Keratinocyte (primary cell): Measurements from ENCODE around the gene MTFMT.

Experiments used
- EZH2 ChIP-seq: IDR thresholded peaks from one replicate; pipeline ENCODE4 v1.6.1; 2012; ENCODE audit warnings: inconsistent platforms, mild to moderate bottlenecking, low read length, moderate library complexity
- TF ChIP-seq, protein P1 (sequence below), 3 experiments: IDR thresholded peaks in 1 of 3; conservative IDR thresholded peaks in 1 of 3; optimal IDR thresholded peaks in 1 of 3; 2 replicates in 2 of 3; 3 replicates in 1 of 3; pipeline versions ENCODE3 to v1.5.1; 2011; ENCODE audit warnings: low read length in 3 of 3, mild to moderate bottlenecking in 3 of 3, moderate library complexity in 2 of 3, control low read depth in 1 of 3, inconsistent platforms in 1 of 3; ENCODE audit not compliant: insufficient read depth in 2 of 3; ENCODE audit errors: extremely low read depth in 1 of 3

DNA sequence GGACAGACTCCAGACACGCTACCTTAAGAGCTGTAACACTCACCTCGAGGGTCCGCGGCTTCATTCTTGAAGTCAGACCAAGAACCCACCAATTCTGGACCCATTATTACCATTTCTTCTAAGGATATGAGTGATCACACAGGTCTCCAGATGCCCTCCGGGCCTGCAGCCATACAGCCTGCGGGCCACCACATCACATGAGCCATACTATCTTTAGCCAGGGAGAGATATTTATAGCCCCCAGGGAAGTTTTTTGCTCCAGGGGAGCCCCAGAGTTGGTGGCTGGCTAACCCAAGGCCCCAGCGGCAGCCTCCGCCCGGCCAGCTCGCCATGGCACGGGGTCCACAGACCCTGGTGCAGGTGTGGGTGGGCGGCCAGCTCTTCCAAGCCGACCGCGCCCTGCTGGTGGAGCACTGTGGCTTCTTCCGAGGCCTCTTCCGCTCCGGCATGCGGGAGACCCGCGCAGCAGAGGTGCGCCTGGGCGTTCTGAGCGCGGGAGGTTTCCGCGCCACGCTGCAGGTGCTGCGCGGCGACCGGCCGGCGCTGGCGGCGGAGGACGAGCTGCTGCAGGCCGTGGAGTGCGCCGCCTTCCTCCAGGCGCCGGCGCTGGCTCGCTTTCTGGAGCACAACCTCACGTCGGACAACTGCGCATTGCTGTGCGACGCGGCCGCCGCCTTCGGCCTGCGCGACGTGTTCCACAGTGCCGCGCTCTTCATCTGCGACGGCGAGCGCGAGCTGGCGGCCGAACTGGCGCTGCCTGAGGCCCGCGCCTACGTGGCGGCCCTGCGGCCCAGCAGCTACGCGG is 47.2 kb upstream of the MTFMT start, which contains the start of gene KBTBD13:
- TF ChIP-seq, protein P1, sequence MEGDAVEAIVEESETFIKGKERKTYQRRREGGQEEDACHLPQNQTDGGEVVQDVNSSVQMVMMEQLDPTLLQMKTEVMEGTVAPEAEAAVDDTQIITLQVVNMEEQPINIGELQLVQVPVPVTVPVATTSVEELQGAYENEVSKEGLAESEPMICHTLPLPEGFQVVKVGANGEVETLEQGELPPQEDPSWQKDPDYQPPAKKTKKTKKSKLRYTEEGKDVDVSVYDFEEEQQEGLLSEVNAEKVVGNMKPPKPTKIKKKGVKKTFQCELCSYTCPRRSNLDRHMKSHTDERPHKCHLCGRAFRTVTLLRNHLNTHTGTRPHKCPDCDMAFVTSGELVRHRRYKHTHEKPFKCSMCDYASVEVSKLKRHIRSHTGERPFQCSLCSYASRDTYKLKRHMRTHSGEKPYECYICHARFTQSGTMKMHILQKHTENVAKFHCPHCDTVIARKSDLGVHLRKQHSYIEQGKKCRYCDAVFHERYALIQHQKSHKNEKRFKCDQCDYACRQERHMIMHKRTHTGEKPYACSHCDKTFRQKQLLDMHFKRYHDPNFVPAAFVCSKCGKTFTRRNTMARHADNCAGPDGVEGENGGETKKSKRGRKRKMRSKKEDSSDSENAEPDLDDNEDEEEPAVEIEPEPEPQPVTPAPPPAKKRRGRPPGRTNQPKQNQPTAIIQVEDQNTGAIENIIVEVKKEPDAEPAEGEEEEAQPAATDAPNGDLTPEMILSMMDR (optimal IDR thresholded peaks at IDR 0.05 in 1 of 3, IDR thresholded peaks at IDR 0.05 in 1 of 3, conservative IDR thresholded peaks at IDR 0.05 in 1 of 3; ENCODE audit: extremely low read depth in 1 of 3, insufficient read depth in 2 of 3, low read length in 3 of 3) = no peak
- peak; percentile 67 for TF ChIP-seq EZH2
